Measurements from ENCODE around the gene BRWD1.

DNA sequence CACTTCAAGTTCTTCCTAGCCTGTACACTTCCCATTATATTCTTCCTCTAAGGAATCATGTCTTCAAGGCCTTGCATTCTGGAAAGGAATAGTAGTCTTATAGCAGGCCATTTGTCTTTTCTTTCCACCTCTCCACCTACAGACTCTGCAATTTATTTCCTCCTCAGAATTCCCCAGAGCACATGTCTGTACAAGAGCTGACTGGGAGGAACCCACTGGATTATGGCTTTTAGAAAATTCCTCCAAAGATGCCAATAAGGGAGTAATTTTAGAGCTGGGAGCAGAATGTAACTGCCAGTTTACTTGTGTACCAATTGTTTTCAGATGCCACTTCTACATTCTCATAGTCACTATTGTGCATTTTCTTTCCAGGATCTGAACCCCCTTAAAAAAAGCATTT is 126.8 kb downstream of the BRWD1 start:
- TF ChIP-seq, protein P1, sequence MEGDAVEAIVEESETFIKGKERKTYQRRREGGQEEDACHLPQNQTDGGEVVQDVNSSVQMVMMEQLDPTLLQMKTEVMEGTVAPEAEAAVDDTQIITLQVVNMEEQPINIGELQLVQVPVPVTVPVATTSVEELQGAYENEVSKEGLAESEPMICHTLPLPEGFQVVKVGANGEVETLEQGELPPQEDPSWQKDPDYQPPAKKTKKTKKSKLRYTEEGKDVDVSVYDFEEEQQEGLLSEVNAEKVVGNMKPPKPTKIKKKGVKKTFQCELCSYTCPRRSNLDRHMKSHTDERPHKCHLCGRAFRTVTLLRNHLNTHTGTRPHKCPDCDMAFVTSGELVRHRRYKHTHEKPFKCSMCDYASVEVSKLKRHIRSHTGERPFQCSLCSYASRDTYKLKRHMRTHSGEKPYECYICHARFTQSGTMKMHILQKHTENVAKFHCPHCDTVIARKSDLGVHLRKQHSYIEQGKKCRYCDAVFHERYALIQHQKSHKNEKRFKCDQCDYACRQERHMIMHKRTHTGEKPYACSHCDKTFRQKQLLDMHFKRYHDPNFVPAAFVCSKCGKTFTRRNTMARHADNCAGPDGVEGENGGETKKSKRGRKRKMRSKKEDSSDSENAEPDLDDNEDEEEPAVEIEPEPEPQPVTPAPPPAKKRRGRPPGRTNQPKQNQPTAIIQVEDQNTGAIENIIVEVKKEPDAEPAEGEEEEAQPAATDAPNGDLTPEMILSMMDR (IDR thresholded peaks at IDR 0.05) = no peak
- TF ChIP-seq POLR2A (IDR thresholded peaks at IDR 0.05) = no peak
